H1 (cell line): ENCODE measurements around the gene PCGF3. TPM values are rescaled to one million over a fixed set of nuclear protein-coding genes. Genes with fewer than 3 reads are reported as not detected.

ENCODE experiments used
- CTCF ChIA-PET: fragments of 300-600 bp; sonication (Branson Sonifier 250); formaldehyde crosslinking; loops from one replicate; lab custom pipeline; 2021; ENCODE audit not compliant: partially characterized antibody; lab: Charles Lee
- POLR2A ChIA-PET: fragments of 300-600 bp; sonication (Branson Sonifier 250); formaldehyde crosslinking; loops from one replicate; lab custom pipeline; 2021; ENCODE audit warnings: inconsistent platforms; ENCODE audit not compliant: partially characterized antibody; lab: Charles Lee
- DNase-seq, 2 experiments: peaks; one replicate each; pipeline versions ENCODE4 v3.0.0 to v3.0.0-alpha.2; 2010 to 2022; ENCODE audit warnings: low spot score in 2 of 2, low read depth in 1 of 2, mixed read lengths in 1 of 2
- FAIRE-seq: peaks from 2 replicates; lab custom pipeline; 2011; peaks lifted over from hg19 to GRCh38; lab: Jason Lieb, UNC
- H2AFZ ChIP-seq: 2 replicates; pipeline ENCODE4 v1.8.1; 2012; ENCODE audit warnings: low read length, inconsistent platforms
- H2AK5ac ChIP-seq: 2 replicates; pipeline ENCODE4 v1.6.1; 2013; ENCODE audit warnings: low read depth, low read length
- H2BK120ac ChIP-seq: replicated peaks from 2 replicates; pipeline ENCODE3; 2013; ENCODE audit warnings: low read depth, low read length, inconsistent platforms
- H2BK12ac ChIP-seq: 2 replicates; pipeline ENCODE4 v1.6.1; 2013; ENCODE audit warnings: low read depth, low read length
- H2BK15ac ChIP-seq: 2 replicates; pipeline ENCODE4 v1.6.1; 2013; ENCODE audit warnings: low read length
- H2BK20ac ChIP-seq: 2 replicates; pipeline ENCODE4 v1.6.1; 2013; ENCODE audit warnings: low read length
- H2BK5ac ChIP-seq: 2 replicates; pipeline ENCODE4 v1.6.1; 2013; ENCODE audit warnings: low read depth, low read length
- H3K14ac ChIP-seq: 2 replicates; pipeline ENCODE4 v1.6.1; 2013; ENCODE audit warnings: inconsistent platforms; ENCODE audit not compliant: insufficient read length
- H3K18ac ChIP-seq: 2 replicates; pipeline ENCODE4 v1.6.1; 2013; ENCODE audit warnings: low read length; ENCODE audit errors: extremely low read depth
- H3K23ac ChIP-seq: 2 replicates; pipeline ENCODE4 v1.6.1; 2013; ENCODE audit warnings: inconsistent platforms; ENCODE audit not compliant: insufficient read length
- H3K23me2 ChIP-seq: 2 replicates; pipeline ENCODE4 v1.6.1; 2013; ENCODE audit warnings: low read depth, low read length
- H3K27ac ChIP-seq: 2 replicates; pipeline ENCODE4 v1.6.1; 2011; ENCODE audit warnings: low read depth, low read length, inconsistent platforms
- H3K27me3 ChIP-seq, 4 experiments: replicated peaks in 1 of 4; 1 replicate in 1 of 4; 2 replicates in 3 of 4; pipeline versions ENCODE4 v1.6.1 to v1.8.1; 2011 to 2013; ENCODE audit warnings: low read length in 3 of 4, mild to moderate bottlenecking in 3 of 4, inconsistent platforms in 2 of 4, mixed read lengths in 2 of 4, moderate library complexity in 1 of 4; ENCODE audit not compliant: control insufficient read depth in 3 of 4, insufficient read depth in 3 of 4; ENCODE audit errors: extremely low read depth in 1 of 4
- H3K36me3 ChIP-seq, 4 experiments: 2 replicates each; pipeline versions ENCODE4 v1.6.1 to v1.8.1; 2011 to 2013; ENCODE audit warnings: mild to moderate bottlenecking in 4 of 4, low read length in 3 of 4, moderate library complexity in 2 of 4, control low read depth in 1 of 4, inconsistent platforms in 1 of 4; ENCODE audit not compliant: insufficient read depth in 4 of 4, control insufficient read depth in 2 of 4
- H3K4ac ChIP-seq: replicated peaks from 2 replicates; pipeline ENCODE3; 2013; ENCODE audit warnings: low read length, low read depth, mixed read lengths, inconsistent platforms; ENCODE audit not compliant: insufficient read length
- H3K4me1 ChIP-seq, 4 experiments: replicated peaks in 1 of 4; 1 replicate in 1 of 4; 2 replicates in 3 of 4; pipeline versions ENCODE4 v1.6.1 to v1.8.1; 2011 to 2013; ENCODE audit warnings: low read length in 3 of 4, inconsistent platforms in 2 of 4, mixed read lengths in 1 of 4; ENCODE audit not compliant: insufficient read depth in 4 of 4, control insufficient read depth in 3 of 4
- H3K4me2 ChIP-seq, 2 experiments: 2 replicates each; pipeline versions ENCODE4 v1.6.1 to v1.8.1; 2011 to 2013; ENCODE audit warnings: low read depth in 2 of 2, low read length in 2 of 2, control low read depth in 1 of 2, inconsistent platforms in 1 of 2, mild to moderate bottlenecking in 1 of 2; ENCODE audit not compliant: insufficient read depth in 1 of 2
- H3K4me3 ChIP-seq, 4 experiments: fragments of 200-600, 300-600 bp in 1 of 4; sonication (generic), shearing (Covaris generic), sonication (Bioruptor Twin) in 1 of 4; 2 replicates each; pipeline versions ENCODE4 v1.5.1 to v1.8.1; 2011 to 2016; ENCODE audit warnings: low read length in 4 of 4, low read depth in 3 of 4, control low read depth in 2 of 4, inconsistent platforms in 2 of 4, mild to moderate bottlenecking in 2 of 4, mixed read lengths in 1 of 4, moderate library complexity in 1 of 4; ENCODE audit not compliant: insufficient read depth in 2 of 4; ENCODE audit errors: extremely low read depth in 1 of 4
- H3K56ac ChIP-seq: replicated peaks from 2 replicates; pipeline ENCODE3; 2013; ENCODE audit warnings: low read depth, mild to moderate bottlenecking, mixed read lengths, low read length, inconsistent platforms; ENCODE audit not compliant: insufficient read length
- H3K79me1 ChIP-seq: 2 replicates; pipeline ENCODE4 v1.6.1; 2013; ENCODE audit warnings: low read depth, low read length, control low read depth
- H3K79me2 ChIP-seq, 2 experiments: 2 replicates each; pipeline versions ENCODE4 v1.6.1 to v1.8.1; 2012 to 2013; ENCODE audit warnings: low read length in 2 of 2, mild to moderate bottlenecking in 2 of 2, inconsistent platforms in 1 of 2; ENCODE audit not compliant: insufficient read depth in 2 of 2, control insufficient read depth in 1 of 2
- H3K9ac ChIP-seq, 4 experiments: replicated peaks in 1 of 4; 1 replicate in 1 of 4; 2 replicates in 3 of 4; pipeline versions ENCODE4 v1.6.1 to v1.8.1; 2011 to 2013; ENCODE audit warnings: low read depth in 3 of 4, low read length in 3 of 4, control low read depth in 2 of 4, mild to moderate bottlenecking in 2 of 4, moderate library complexity in 2 of 4, inconsistent platforms in 1 of 4; ENCODE audit errors: extremely low read depth in 1 of 4
- H3K9me3 ChIP-seq, 2 experiments: 2 replicates each; pipeline versions ENCODE4 v1.6.1 to v1.8.1; 2012 to 2013; ENCODE audit warnings: mild to moderate bottlenecking in 2 of 2, moderate library complexity in 2 of 2, control low read depth in 1 of 2, inconsistent platforms in 1 of 2, low read depth in 1 of 2, low read length in 1 of 2, mixed read lengths in 1 of 2; ENCODE audit not compliant: insufficient read depth in 2 of 2
- H4K20me1 ChIP-seq, 2 experiments: replicated peaks in 1 of 2; 2 replicates each; pipeline versions ENCODE3 to v1.8.1; 2011 to 2013; ENCODE audit warnings: inconsistent platforms in 2 of 2, low read length in 2 of 2, mild to moderate bottlenecking in 1 of 2; ENCODE audit not compliant: insufficient read depth in 2 of 2, control insufficient read depth in 1 of 2
- H4K5ac ChIP-seq: 2 replicates; pipeline ENCODE4 v1.6.1; 2013; ENCODE audit warnings: low read length, low read depth, mixed read lengths, inconsistent platforms; ENCODE audit not compliant: insufficient read length
- H4K8ac ChIP-seq: 2 replicates; pipeline ENCODE4 v1.8.0; 2013; ENCODE audit warnings: mild to moderate bottlenecking, moderate library complexity, low read length, inconsistent platforms; ENCODE audit not compliant: insufficient read depth; ENCODE audit errors: extremely low read depth
- H4K91ac ChIP-seq: replicated peaks from 2 replicates; pipeline ENCODE3; 2013; ENCODE audit warnings: low read length, mixed read lengths, inconsistent platforms; ENCODE audit not compliant: insufficient read length
- ASH2L ChIP-seq: fragments of 200-600, 300-600 bp; sonication (generic); IDR thresholded peaks from one replicate; pipeline ENCODE4 v1.7.1; 2017; ENCODE audit warnings: low read length
- BACH1 ChIP-seq: IDR thresholded peaks from 2 replicates; pipeline ENCODE4 v1.6.1; 2012; ENCODE audit warnings: low read length, improper control_type of control experiment
- KDM5A ChIP-seq: fragments of 200-600 bp; IDR thresholded peaks from 2 replicates; pipeline ENCODE4 v1.7.1; 2012; ENCODE audit warnings: mild to moderate bottlenecking, low read length, inconsistent platforms, mixed read lengths
- MAX ChIP-seq: IDR thresholded peaks from 2 replicates; pipeline ENCODE4 v1.6.1; 2012; ENCODE audit warnings: inconsistent platforms
- PHF8 ChIP-seq: fragments of 200-600 bp; sonication (generic); conservative IDR thresholded peaks from 2 replicates; pipeline ENCODE4 v1.7.1; 2012; ENCODE audit warnings: low read depth, mild to moderate bottlenecking, inconsistent platforms, low read length, moderate library complexity
- POLR2AphosphoS5 ChIP-seq: IDR thresholded peaks from 2 replicates; pipeline ENCODE4 v1.6.1; 2011; ENCODE audit warnings: low read depth, low read length
- RFX5 ChIP-seq: IDR thresholded peaks from 2 replicates; pipeline ENCODE4 v1.6.1; 2011; ENCODE audit warnings: low read depth, low read length, improper control_type of control experiment, borderline replicate concordance
- RXRA ChIP-seq: IDR thresholded peaks from 2 replicates; pipeline ENCODE4 v1.6.1; 2011; ENCODE audit warnings: low read depth, mild to moderate bottlenecking, low read length, moderate library complexity; ENCODE audit not compliant: insufficient read depth
- TAF7 ChIP-seq: optimal IDR thresholded peaks from 2 replicates; pipeline ENCODE3; 2011; ENCODE audit warnings: low read depth, mild to moderate bottlenecking, inconsistent platforms, low read length, moderate library complexity, borderline replicate concordance
- TEAD4 ChIP-seq: IDR thresholded peaks from 2 replicates; pipeline ENCODE4 v1.6.1; 2012; ENCODE audit warnings: low read depth, low read length, inconsistent platforms, mixed read lengths
- YY1 ChIP-seq: IDR thresholded peaks from 2 replicates; pipeline ENCODE4 v1.6.1; 2011; ENCODE audit warnings: low read depth, mild to moderate bottlenecking, low read length
- WGBS, 2 experiments: shearing (Covaris generic) in 1 of 2; methylation state at CpG; one replicate each; pipeline versions ENCODE4 v1.1.6 to v1.1.7; 2013 to 2015; ENCODE audit warnings: low lambda C conversion rate in 2 of 2, mixed read lengths in 2 of 2, inconsistent platforms in 1 of 2, low coverage in 1 of 2, missing lambda C conversion rate in 1 of 2; ENCODE audit not compliant: insufficient replicate concordance in 2 of 2, insufficient coverage in 1 of 2, insufficient read length in 1 of 2; ENCODE audit errors: extremely low coverage in 1 of 2, missing lambda C conversion rate in 1 of 2; 5-methylcytosine and 5-hydroxymethylcytosine counted together
- polyA plus RNA-seq, 7 experiments: library from polyadenylated mRNA; depleted of rRNA in 3 of 7; stranded (reverse) in 5 of 7; unstranded in 2 of 7; fragments of >200 nt in 5 of 7; fragments of 200-250 nt in 2 of 7; gene quantifications; 1 replicate in 5 of 7; 2 replicates in 1 of 7; 4 replicates in 1 of 7; pipeline versions ENCODE4 v1.2.1 to v1.2.3, GENCODE V29; 2011 to 2013; ENCODE audit warnings: missing spikeins in 2 of 7, mixed read lengths in 2 of 7
- total RNA-seq: library from RNA; stranded (reverse); fragmentation: NEBNext Ultra II Directional; extraction: Animal tissue kit (Norgen Biotek cat#: 25700); gene quantifications from 2 replicates; pipeline ENCODE4 v1.2.1, GENCODE V29; 2021

Gene PCGF3
- total and polyA plus RNA-seq, 2 of the 8 experiments (the other 6 are each of a cell fraction or from before 2014, with no cell fraction given), result 52.7 to 52.9 TPM

GRCh38 chr4:674172-675035, 31.2 kb upstream of the PCGF3 start, which contains the start of the genes ATP5ME and MYL5:
Gene ATP5ME, minus strand, starts transcription at chr4:674276. Its CDS starts 29 bp downstream, at chr4:674247.
Gene MYL5, plus strand, starts transcription at chr4:674542. Its CDS starts 3,485 bp downstream, at chr4:678027.
- no peak within 1 kb of the TSS for H3K4ac ChIP-seq
- H2BK120ac ChIP-seq, result no peak within 1 kb of the TSS
- no peak within 1 kb of the TSS; the same call in 1 of the 2 replicates for H2BK12ac ChIP-seq
- no peak within 1 kb of the TSS for H2BK20ac ChIP-seq
- peak within 1 kb of the TSS; percentile 46; the same call in 1 of the 2 replicates for H2BK15ac ChIP-seq
- peaks cover 7% of the 10 kb centered on the region; the same call in 1 of the 2 replicates for H3K79me1 ChIP-seq
- H3K4me3 ChIP-seq, result peak within 1 kb of the TSS; percentile 75 to 100 (median 84)
- peaks cover 8 to 25% (median 13%) of the 10 kb centered on the region in 4 experiments for H3K36me3 ChIP-seq
- H3K4me2 ChIP-seq, result peak within 1 kb of the TSS; percentile 85 to 93
- ChIA-PET CTCF (interaction anchor here (1.0 to 3.4 kb wide), 10 partner anchors 10 to 101 kb away, joined by 3 to 20 read pairs (median 4); no protein-coding TSS in a partner anchor), POLR2A (interaction anchor here (0.6 to 4.6 kb wide), 16 partner anchors 9 to 97 kb away, joined by 3 to 53 read pairs (median 5); no protein-coding TSS in a partner anchor)
- H2AK5ac ChIP-seq, result no peak within 1 kb of the TSS
- no peak within 1 kb of the TSS for H2AFZ ChIP-seq
- H3K9ac ChIP-seq, result peak within 1 kb of the TSS; percentile 74 to 91 (median 86)
- H4K8ac ChIP-seq, result peak within 1 kb of the TSS; percentile 88
- H3K14ac ChIP-seq, result no peak within 1 kb of the TSS
- 3% methylated on average over 80 of the region's 84 CpGs; no CpG with 5 or more reads in 1 of the 2 experiments for WGBS, 2 experiments
- H3K79me2 ChIP-seq, result peaks cover 0 to 7% of the 10 kb centered on the region in 2 experiments; a peak in 2 of 4 replicates
- H3K27ac ChIP-seq, result peak within 1 kb of the TSS; percentile 72
- peak within 1 kb of the TSS; percentile 52 for H3K23ac ChIP-seq
- DNase-seq (peak; percentile 94 to 99), FAIRE-seq (no peak)
- H2BK5ac ChIP-seq, result peak within 1 kb of the TSS; percentile 66
- peak within 1 kb of the TSS; percentile 78 for H4K5ac ChIP-seq
- peaks cover 2 to 5% (median 4%) of the 10 kb centered on the region in 4 experiments; a peak in 6 of 7 replicates for H3K4me1 ChIP-seq
- H3K56ac ChIP-seq, result peak within 1 kb of the TSS; percentile 77
- peak within 1 kb of the TSS; percentile 52 for H4K91ac ChIP-seq
- H3K9me3 ChIP-seq, result no peaks in the 10 kb centered on the region
- peak within 1 kb of the TSS; percentile 73 for H3K18ac ChIP-seq
- peaks cover 12% of the 10 kb centered on the region; the same call in 1 of the 2 replicates for H3K23me2 ChIP-seq
- peaks cover 3 to 11% of the 10 kb centered on the region in 2 experiments for H4K20me1 ChIP-seq
- no peaks in the 10 kb centered on the region; a peak in 2 of 7 replicates for H3K27me3 ChIP-seq
- TF ChIP-seq ASH2L (peak; percentile 59), KDM5A (peak; percentile 87), POLR2AphosphoS5 (peak; percentile 93), MAX (peak; percentile 68), RFX5 (no peak), YY1 (peak; percentile 92), BACH1 (0 out of 2 replicates have a peak, but pooled peaks have one; percentile 7), RXRA (no peak), TAF7 (peak; percentile 23), TEAD4 (no peak), PHF8 (peak; percentile 66)
